ENCODE results near the gene AFAP1L2.

Gene AFAP1L2

DNA sequence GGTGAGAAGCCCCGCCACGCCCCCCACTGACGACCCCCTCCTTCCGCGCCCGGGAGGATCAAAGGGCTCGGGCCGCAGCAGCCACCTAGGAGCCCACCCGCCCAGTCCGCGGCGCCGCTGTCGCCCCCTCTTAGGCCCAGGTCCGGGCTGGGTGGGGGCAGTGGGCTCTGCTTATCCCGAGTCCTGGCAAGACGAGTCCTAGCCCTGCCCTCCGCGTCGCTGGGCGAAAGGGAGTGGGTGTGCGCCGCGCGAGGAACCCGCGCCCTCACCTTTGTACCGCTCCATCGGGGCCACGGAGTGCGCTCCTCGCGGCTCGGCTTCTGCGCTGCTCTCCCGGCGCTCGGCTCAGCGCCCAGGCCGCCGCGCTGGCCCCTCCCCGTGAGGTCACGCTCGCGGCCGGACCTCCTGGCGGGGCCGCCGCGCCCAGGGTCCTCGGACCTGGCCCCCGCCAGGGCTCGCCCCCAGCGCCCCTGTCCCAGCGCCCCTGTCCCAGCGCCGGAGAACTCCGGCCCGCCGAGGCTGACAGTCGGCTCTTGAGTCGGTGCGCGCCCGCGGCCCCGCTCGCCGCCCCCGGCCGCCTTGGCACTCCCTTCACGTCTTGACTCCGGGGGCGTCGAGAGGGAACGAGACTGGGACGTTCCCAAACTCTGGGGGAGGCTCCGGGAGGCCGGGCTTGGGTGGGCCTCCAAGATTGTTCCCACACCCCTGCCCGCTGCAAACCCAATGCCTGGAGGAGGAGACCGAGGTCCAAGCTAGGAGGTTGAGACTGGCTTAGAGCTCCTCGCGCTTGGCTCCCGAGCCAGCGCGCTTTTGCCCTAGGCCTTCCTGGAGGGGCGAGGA, at the start of gene AFAP1L2:
Gene AFAP1L2 (minus strand): TSS at position 332 of the 840 bp plus-strand sequence. CDS start 47 bp downstream, at position 285.
- no peak for DNase-seq

DNA sequence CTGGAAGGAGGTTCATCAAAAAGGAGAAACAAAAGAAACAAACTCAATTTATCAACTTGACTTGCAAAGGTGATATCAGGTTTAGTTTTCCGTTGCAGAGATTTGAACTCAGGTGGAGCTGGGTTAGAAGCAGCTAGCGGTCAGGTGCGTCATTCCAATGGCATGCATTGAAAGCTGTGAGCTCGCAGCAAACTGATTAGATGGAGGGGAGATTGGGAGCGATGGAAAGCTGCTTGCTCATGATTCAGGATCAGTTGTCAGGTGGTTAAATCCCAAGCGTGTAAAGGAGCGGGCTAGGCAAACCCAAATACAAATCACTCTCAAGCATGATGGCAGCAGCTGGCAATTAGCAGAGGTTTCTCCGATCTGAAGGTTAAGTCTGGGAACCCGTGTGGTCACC, 49.3 kb upstream of the AFAP1L2 start:
- DNase-seq: no peak

DNA sequence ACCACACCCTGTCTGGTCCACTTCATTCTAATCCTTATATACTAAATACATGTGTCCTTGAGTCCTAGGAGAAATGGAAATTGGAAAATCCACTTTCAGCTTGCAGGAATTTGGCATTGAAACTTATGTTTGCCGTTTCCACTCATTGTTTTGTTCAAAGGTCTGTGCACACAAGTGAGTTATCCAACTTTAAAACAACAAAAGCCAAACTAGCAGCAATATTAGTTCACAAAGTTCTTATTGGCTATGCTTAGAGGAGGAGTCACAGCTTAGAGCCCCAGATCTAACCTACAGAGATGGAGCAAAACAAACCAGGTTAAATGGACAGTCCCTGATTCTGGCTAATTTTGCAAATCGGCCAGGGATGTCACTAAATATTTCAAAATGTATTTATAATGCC, 44.6 kb upstream of the AFAP1L2 start:
- no peak for DNase-seq

- no peak for DNase-seq
Measured at GRCh38 chr10:114445332-114445731, 41.0 kb upstream of the AFAP1L2 start.

DNA sequence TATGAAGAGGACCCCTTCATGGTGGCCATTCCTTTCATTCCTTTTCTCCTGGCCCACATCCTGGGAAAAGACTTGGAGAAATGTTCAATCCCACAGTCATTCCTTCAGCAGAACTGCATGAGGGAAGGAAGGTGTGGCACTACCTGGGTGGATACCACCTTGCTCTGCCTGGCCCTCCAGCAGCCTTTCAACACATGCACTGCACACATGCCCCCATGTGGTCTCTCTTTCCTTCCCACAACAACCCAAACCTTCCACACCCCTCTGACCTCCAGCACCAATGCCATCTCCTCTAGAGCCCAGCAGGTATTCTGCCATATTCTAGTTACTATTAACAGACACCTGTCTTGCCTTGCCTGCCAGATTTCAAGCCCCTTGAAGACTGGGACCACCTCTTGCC, 40.5 kb upstream of the AFAP1L2 start:
- DNase-seq: no peak

DNA sequence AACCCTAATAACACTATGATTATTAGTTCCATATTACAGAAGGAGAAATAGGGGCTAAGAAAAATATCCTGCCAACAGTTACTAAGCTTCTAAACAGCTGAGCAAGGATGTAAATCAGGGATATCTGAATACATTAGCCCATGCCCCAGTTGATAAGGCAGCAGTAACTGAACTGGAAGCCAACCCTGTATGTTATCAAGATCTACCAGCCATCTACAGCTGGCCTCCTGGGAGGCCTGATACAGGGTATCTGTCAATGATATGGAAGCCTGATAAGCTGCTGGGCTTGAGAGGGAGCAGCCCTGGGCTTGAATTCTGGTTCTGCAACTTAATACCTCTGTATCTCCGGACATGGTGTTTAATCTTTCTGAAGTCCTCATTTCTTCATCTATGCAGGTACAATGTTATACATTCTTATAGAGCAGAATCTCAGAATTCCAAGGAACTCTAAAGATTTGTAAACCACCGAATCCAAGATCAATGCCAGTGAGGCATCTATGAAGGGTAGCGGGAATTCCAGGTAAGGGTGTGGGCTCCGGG, 37.9 kb upstream of the AFAP1L2 start:
- DNase-seq: no peak

DNA sequence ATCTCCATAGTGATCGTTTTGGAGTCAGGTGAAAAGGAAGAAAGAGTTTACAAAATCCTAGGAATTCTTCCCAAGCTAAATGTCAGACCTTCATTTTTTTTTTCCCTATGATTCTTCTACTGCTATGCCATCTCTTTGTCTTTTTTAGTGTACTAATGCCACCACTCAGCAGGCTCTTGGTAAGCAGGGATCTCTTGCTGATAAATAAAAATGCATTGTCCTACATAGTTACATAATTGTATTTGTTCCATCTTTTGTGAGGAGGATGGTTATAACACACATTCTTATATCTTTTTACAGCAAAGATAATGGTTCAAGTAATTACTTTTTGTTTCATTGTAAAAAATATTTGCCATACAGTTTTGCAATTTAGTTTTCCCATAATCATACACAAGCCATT, 36.8 kb upstream of the AFAP1L2 start:
- no peak for DNase-seq

DNA sequence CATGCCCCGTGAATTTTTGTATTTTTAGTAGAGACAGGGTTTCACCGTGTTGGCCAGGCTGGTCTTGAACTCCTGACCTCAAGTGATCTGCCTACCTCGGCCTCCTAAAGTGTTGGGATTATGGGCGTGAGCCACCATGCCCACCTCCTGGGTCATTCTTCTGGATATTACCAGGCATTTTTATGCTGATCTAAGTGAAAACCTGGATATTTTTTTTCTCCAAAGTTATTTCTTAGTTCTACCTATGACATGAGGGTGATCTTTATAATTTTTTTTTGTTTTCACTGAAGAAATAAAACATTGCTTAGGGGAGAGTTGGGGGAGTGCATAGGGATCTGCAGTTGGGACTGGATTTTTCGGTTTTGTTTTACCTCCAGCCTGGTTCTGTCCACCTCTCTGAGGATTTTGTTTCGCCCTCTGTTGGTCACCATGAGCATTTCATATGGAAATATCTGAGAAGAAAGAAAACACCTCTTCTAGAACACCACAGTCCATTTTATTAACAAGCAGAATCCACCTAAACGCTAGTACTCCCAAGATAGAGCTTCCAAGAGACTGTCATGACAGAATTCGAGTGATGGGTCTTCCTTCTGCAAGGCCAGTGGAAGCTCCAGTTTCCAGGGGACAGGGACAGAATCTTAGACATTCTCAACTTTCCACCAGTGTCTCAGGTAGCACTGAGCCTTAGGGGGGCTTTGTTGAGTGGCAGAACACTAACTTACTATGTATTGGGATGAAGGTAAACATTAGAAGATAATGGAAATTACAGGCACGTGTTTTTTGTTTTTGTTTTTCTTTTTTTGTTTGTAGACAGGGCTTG, 33.4 kb upstream of the AFAP1L2 start:
- DNase-seq: no peak

- no peak for DNase-seq
Measured at GRCh38 chr10:114436941-114437340, 32.6 kb upstream of the AFAP1L2 start.

GRCh38 chr10:114432566-114433093, 28.3 kb upstream of the AFAP1L2 start:
- DNase-seq: no peak

DNA sequence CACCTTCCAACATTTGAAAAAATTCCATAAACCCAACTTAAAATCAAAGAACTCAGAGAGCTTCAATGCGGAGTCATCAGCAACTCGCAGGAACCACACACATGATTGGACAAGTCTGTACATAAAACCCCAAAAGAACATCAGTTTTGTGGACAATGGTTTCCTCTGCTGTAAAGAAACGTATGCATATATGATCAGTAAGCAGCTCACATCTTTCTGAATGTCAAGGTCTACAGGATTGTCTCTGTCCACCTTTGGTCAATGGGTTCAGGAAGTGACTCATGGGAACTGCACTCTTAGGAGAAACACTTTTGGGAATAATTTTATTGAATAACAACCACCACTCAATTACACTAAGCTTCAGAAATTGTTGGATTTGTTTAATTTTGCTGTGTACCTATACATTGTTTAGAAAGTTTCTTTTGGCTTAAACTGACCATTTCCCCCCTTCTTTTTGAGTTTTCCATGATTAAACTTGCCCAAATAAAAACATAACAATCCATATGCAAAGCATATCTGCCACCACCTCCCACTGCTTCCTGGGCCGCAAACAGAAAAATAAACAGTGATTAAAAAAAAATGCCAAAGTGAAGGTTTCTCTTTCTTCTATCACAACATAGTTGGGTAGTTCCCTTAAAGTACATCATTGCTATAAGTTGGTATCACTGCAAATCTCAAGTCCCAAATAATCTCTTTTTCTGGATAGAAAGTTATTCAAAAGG, 27.3 kb upstream of the AFAP1L2 start:
- DNase-seq: no peak

- DNase-seq: no peak
Measured at GRCh38 chr10:114430688-114431413, 26.5 kb upstream of the AFAP1L2 start.

DNA sequence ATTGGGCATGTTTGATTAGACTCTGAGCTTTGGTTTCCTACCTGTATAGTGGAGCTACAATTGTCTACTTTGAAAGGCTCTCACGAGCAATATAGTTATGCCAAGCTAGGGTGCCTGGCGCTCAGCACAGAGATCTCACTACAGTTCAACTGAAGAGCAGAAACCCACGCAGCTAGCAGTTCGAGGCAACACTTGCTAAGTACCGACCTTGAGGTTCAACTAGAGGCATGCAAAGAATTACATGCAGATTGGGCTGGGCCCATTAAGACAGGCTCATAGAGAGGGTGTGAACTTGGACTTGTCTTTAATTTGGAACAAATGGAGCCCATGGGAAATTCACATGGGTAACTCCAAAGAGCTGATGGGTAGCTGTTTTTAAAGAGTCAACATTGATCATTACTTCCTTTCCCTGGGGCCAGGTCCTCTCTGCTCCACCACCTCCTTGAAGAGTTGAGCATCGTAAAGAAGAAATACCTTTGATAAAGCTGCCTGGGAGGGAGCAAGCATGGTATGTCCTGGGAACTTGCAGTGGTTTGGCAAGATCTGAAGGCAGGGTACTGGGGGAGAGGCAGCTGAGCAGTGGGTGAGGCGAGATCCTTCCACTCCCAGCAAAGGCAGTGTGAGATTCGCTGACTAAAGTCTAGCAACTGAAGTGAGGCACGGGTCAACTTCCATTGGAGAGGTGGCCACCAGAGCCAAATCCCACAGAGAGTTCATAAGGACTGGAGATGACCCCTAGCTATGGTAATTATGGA, 25.5 kb upstream of the AFAP1L2 start:
- no peak for DNase-seq

- no peak for DNase-seq
Measured at GRCh38 chr10:114427124-114427852, 23.0 kb upstream of the AFAP1L2 start.

GRCh38 chr10:114426476-114426875, 22.2 kb upstream of the AFAP1L2 start:
- no peak for DNase-seq

- no peak for DNase-seq
Measured at GRCh38 chr10:114420811-114421485, 16.6 kb upstream of the AFAP1L2 start.

- DNase-seq: no peak
Measured at GRCh38 chr10:114418109-114418508, 13.8 kb upstream of the AFAP1L2 start.

GRCh38 chr10:114412907-114413797, 8.8 kb upstream of the AFAP1L2 start:
- DNase-seq: no peak

- DNase-seq: no peak
Measured at GRCh38 chr10:114408968-114409444, 4.7 kb upstream of the AFAP1L2 start.
